GM18505 (cell line): ENCODE measurements around the gene ZNF277.
A peak's percentile ranks its signal among the peaks of the same experiment; 100 is the strongest.

Experiments
- ATAC-seq: cut with Tn5 transposase; IDR thresholded peaks from one replicate; pipeline ENCODE4 v1.9.1; 2021; ENCODE audit not compliant: unreplicated experiment
- POLR2A ChIP-seq: IDR thresholded peaks from 4 replicates; pipeline ENCODE4 v1.6.1; 2011; ENCODE audit warnings: borderline replicate concordance; ENCODE audit not compliant: insufficient read depth, insufficient read length; ENCODE audit errors: extremely low read depth

The ZNF277 gene

GRCh38 chr7:112192236-112193154 is 14.0 kb upstream of the ZNF277 start:
- no peak for ATAC-seq
- TF ChIP-seq POLR2A: no peak

DNA sequence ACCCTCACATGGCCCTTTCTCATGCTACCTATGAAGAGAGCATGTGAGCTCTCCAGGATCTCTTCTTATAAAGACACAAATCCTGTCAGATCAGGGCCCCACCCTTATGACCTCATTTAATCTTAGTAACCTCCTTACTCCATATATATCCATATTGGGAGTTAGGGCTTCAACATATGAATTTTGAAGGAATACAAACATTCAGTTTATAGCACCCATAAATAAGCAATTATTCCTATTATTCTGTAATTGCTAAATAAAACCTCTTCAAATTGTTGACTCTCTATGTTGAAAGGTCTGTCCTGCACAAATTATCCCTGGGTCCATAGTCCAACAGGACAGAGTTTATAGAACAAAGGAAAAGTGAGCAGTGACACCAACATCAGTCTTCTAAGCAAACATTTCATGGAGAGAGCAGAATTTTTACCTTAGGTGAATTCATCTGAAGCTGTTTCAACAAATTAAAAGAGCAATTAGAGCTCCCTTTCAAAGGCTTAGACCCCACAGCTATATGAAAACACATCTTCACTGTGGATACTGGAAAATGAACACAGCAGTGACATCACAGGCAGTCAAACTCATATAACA is 12.5 kb upstream of the ZNF277 start:
- no peak for TF ChIP-seq POLR2A
- no peak for ATAC-seq

DNA sequence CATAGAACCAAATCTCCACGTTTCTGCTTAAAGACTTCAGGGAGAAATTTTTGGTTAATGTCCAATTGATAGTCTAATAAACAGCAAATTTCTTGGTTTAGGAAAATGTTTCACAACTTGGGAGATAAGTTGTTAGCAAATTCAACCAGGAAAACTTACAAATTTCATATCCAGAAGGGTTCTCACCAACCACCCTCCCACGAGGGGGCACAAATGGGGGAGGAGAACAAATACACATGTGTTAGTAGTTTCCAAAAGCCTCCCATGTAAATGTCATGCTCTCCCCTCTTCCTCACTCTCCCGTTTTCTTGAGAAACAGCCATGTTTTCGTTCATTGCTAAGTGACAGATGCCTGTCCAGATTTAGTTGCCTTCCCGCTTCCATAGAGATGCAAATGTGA is 10.8 kb upstream of the ZNF277 start:
- TF ChIP-seq POLR2A: no peak
- no peak for ATAC-seq

- no peak for ATAC-seq
- no peak for TF ChIP-seq POLR2A
These were observed 9.2 kb upstream of the ZNF277 start for GRCh38 chr7:112197322-112197721.

DNA sequence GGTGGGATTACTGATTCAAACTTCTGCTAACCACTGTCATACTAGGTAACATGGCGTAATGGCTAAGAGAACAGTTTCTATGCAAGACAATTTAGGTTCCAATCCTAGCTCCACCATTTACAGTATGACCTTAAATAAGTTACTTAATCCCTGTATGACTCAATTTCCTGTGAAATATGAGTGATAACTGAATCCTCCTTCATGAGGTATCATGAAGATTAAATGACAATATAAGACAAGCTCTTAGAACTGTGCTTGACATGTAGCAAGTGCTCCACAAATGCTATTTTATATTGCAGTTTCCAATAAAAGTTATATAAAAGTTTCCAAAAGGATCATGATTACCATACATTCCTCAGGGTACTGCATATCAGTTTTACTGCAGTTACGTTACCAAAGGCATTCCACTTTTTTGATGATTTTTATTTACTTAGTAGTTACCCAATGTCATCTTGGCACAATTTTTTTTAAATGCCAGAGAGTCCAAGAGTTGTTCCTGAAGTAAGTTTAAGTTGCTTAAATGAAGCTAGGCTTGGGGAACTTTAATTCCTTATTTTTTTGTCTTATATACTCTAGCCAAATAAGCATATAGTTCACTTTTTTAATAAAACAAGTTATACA is 7.3 kb upstream of the ZNF277 start:
- no peak for ATAC-seq

GRCh38 chr7:112199672-112200071 is 6.8 kb upstream of the ZNF277 start:
- no peak for ATAC-seq

More for the DNA sequence above, 7.3 kb upstream of the ZNF277 start:
- TF ChIP-seq POLR2A: no peak

DNA sequence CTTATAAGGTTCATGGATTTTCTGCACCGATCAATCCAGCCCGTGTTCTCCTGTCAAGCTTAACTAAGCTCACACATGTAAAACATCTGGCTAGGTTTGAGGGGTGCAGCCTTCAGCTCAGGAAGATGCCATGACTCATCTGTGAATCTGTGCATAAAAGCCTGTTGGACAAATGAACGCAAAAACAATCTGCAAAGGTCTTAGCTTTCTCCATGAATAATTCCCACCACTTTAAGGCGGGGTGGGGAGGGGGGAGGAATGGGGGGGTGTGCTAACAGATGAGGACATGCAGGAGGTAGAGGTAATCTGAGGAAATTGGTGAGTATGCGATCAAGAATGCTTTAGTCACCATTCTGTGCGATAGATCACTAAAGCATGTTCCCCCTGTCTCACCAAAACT is 5.1 kb upstream of the ZNF277 start:
- TF ChIP-seq POLR2A: no peak
- no peak for ATAC-seq

More at GRCh38 chr7:112199672-112200071, 6.8 kb upstream of the ZNF277 start:
- no peak for TF ChIP-seq POLR2A

- no peak for TF ChIP-seq POLR2A
- ATAC-seq: no peak
These were observed 4.7 kb upstream of the ZNF277 start for GRCh38 chr7:112201839-112202238.

GRCh38 chr7:112202816-112203215 is 3.7 kb upstream of the ZNF277 start:
- ATAC-seq: no peak
- no peak for TF ChIP-seq POLR2A

DNA sequence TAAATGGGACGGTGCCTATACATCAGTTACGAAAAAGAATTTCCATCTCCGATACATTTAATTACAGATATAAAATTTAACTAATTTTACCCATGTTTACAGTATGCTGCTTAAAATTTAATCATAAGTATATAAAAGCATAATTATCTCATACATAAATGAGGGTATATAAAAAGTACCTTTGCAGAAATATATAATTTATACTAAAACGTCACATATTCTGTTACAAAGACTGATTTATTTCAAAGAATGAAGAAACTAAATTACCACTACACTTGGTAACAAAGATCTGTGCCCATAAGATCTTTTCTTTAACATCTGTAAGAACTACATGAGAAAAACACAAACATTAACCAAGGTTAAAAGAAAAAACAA is 3.1 kb upstream of the ZNF277 start:
- TF ChIP-seq POLR2A: no peak
- no peak for ATAC-seq

GRCh38 chr7:112204499-112205342 is 1.8 kb upstream of the ZNF277 start:
- TF ChIP-seq POLR2A: no peak
- no peak for ATAC-seq

DNA sequence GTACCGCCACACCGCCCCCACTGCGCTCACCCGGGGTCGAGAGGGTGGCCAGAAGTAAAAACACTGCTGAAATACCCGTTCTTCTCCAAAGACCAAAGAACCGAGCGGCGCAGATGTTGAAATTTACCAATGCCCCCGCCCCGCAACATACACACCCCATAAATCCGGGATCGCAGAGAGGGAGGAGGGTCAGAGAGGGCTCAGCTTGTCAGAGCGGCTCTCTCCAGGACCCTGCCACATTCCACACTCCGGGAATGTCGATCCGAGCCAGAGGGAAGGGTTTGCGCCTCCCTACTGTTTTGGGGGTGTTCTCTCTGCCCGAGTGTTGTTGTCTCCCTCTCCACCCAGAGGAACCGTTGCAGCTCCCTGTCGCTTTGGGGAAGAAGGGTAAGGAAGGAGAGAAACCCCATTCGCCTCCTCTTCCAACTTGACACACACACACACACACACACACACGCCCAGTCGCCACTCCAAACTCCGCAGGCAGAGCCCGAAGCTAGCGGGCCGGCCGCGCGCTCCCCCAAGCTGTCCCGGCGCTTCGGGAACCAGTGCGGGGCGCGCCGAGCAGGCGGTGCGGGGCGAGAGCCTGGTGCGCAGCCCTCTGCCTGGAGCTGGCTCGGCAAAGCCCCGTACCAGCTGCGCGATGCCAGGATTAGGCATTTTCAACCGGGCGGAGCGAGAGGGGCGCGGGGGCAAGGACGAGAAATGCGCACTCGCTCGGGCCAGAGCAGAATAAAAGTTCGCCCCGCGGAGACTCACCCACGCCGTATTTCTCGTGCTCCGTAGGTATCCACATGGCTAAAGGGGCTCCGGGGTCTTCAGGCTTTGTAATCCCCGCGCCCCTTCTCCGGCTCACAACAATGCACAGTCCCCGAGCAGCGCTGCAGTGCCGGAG is 905 bp upstream of the ZNF277 start:
- no peak for TF ChIP-seq POLR2A
- peak; percentile 14 for ATAC-seq
